ENCODE data around the gene BACE1. TPM values are rescaled to one million over a fixed set of nuclear protein-coding genes. Genes with fewer than 3 reads are reported as not detected.

Gene BACE1
- total and polyA plus RNA-seq, 2 of the 13 experiments (the other 11 are each of a cell fraction or from before 2014, with no cell fraction given): 7.5 to 17.9 TPM

DNA sequence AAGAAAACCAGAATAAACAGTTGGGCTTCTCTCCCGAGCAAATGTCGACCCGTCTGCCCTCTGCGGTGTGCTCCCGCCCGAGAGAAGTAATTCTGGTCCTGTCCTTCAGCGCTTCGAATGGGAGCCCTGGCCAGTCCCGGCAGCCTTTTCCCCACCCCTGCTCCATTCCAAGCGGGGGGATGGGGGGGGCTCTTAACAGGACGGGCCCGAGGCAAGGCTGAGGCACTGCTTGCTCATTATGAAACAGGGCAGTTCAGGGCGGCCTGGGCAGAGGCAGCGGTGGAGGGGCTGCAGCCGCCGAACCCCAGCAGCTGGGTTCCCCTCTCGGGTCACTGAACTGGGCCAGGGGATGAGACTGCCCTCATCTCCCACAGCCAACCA is 15.8 kb downstream of the BACE1 start (continued):
- TF ChIP-seq ZNF766 (CRISPR knock-in tag; IDR thresholded peaks at IDR 0.05; ENCODE audit: borderline replicate concordance) (no peak), RXRB (CRISPR knock-in tag; IDR thresholded peaks at IDR 0.05; ENCODE audit: borderline replicate concordance) (no peak), SRSF9 (IDR thresholded peaks at IDR 0.05; ENCODE audit: borderline replicate concordance, insufficient read depth, low read depth, low read length, poor library complexity, severe bottlenecking) (no peak), RXRA (CRISPR knock-in tag; IDR thresholded peaks at IDR 0.05) (0 out of 2 replicates have a peak, but pooled peaks have one; percentile 10), BORCS8-MEF2B (CRISPR knock-in tag; IDR thresholded peaks at IDR 0.05) (0 out of 2 replicates have a peak, but pooled peaks have one; percentile 17), ZBTB34 (CRISPR knock-in tag; IDR thresholded peaks at IDR 0.05) (no peak), ZBTB38 (CRISPR knock-in tag; IDR thresholded peaks at IDR 0.05) (no peak), ZNF431 (CRISPR knock-in tag; IDR thresholded peaks at IDR 0.05; ENCODE audit: borderline replicate concordance, low read depth) (no peak), RFX1 (IDR thresholded peaks at IDR 0.05) (no peak), ZNF549 (CRISPR knock-in tag; IDR thresholded peaks at IDR 0.05) (no peak), HMGXB4 (CRISPR knock-in tag; IDR thresholded peaks at IDR 0.05; ENCODE audit: borderline replicate concordance in 1 of 2, low read depth in 1 of 2) (no peak), GATA4 (IDR thresholded peaks at IDR 0.05; ENCODE audit: borderline replicate concordance, low read depth) (no peak), ZBTB39 (CRISPR knock-in tag; IDR thresholded peaks at IDR 0.05) (no peak), AGO1 (IDR thresholded peaks at IDR 0.05; ENCODE audit: low read depth, low read length, poor library complexity, severe bottlenecking) (no peak), HNRNPL (IDR thresholded peaks at IDR 0.05; ENCODE audit: low read depth, low read length) (0 out of 2 replicates have a peak, but pooled peaks have one; percentile 27), RELA (CRISPR knock-in tag; IDR thresholded peaks at IDR 0.05) (no peak), ZNF275 (CRISPR knock-in tag; IDR thresholded peaks at IDR 0.05; ENCODE audit: borderline replicate concordance) (no peak), PHF5A (CRISPR knock-in tag; IDR thresholded peaks at IDR 0.05; ENCODE audit: low read depth, unreplicated experiment) (no peak), NCOR1 (IDR thresholded peaks at IDR 0.05; ENCODE audit: borderline replicate concordance, low read length) (no peak), AGO2 (optimal IDR thresholded peaks at IDR 0.05; ENCODE audit: low read depth, low read length) (peak; percentile 64)
- TF ChIP-seq, protein P1, sequence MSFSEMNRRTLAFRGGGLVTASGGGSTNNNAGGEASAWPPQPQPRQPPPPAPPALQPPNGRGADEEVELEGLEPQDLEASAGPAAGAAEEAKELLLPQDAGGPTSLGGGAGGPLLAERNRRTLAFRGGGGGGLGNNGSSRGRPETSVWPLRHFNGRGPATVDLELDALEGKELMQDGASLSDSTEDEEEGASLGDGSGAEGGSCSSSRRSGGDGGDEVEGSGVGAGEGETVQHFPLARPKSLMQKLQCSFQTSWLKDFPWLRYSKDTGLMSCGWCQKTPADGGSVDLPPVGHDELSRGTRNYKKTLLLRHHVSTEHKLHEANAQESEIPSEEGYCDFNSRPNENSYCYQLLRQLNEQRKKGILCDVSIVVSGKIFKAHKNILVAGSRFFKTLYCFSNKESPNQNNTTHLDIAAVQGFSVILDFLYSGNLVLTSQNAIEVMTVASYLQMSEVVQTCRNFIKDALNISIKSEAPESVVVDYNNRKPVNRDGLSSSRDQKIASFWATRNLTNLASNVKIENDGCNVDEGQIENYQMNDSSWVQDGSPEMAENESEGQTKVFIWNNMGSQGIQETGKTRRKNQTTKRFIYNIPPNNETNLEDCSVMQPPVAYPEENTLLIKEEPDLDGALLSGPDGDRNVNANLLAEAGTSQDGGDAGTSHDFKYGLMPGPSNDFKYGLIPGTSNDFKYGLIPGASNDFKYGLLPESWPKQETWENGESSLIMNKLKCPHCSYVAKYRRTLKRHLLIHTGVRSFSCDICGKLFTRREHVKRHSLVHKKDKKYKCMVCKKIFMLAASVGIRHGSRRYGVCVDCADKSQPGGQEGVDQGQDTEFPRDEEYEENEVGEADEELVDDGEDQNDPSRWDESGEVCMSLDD (CRISPR knock-in tag; IDR thresholded peaks at IDR 0.05; ENCODE audit: borderline replicate concordance): no peak
